ENCODE measurements around the gene PPP1R15A.

- TF ChIP-seq POLR2A (IDR thresholded peaks at IDR 0.05; ENCODE audit: low read depth) (no peak), CTCF (IDR thresholded peaks at IDR 0.05) (no peak)
These were observed 15.3 kb upstream of the PPP1R15A start for GRCh38 chr19:48856921-48857320.

All from esophagus muscularis mucosa (tissue), 3 donors.